K562 (cell line): Measurements from ENCODE around the gene RBMS1. TPM values are rescaled to one million over a fixed set of nuclear protein-coding genes. Genes with fewer than 3 reads are reported as not detected.

Experiments used
- ATAC-seq: fragments of 200-7000 bp; cut with Tn5 transposase; 3 replicates; pipeline ENCODE4 v1.9.1; 2020; ENCODE audit warnings: moderate library complexity
- BruUV-seq: library from RNA; stranded (reverse); fragments of 400-500 nt; replicated peaks from 2 replicates; lab custom pipeline; 2021; lab: Mats Ljungman, UMichigan
- CTCF ChIA-PET: fragments of 300-600 bp; formaldehyde crosslinking; extraction: SDS; loops from one replicate; lab custom pipeline; 2021; ENCODE audit warnings: low intra/inter-chr PET ratio; lab: Yijun Ruan, JAX
- POLR2A ChIA-PET: fragments of 300-600, 350-650 bp; sonication (Branson Sonifier 250); formaldehyde crosslinking; extraction: SDS; loops from one replicate; lab custom pipeline; 2021; ENCODE audit warnings: antibody characterized with exemption, inconsistent platforms; lab: Yijun Ruan, JAX
- DNase-seq, 4 experiments: peaks; one replicate each; pipeline versions ENCODE4 v3.0.0 to v3.0.0-alpha.2; 2011 to 2018; ENCODE audit warnings: low spot score in 3 of 4, mixed read lengths in 3 of 4; ENCODE audit errors: extremely low read depth in 1 of 4
- FAIRE-seq: peaks from 2 replicates; lab custom pipeline; 2011; peaks lifted over from hg19 to GRCh38; lab: Jason Lieb, UNC
- H2AFZ ChIP-seq: 2 replicates; pipeline ENCODE4 v1.6.0; 2011; ENCODE audit warnings: low read depth, low read length, control low read depth, inconsistent platforms
- H3K27ac ChIP-seq: fragments of 200-600 bp; 3 replicates; pipeline ENCODE4 v1.8.0; 2011; ENCODE audit warnings: low read depth, mild to moderate bottlenecking, control low read depth, inconsistent platforms, low read length, moderate library complexity, mixed read lengths; ENCODE audit errors: extremely low read depth
- H3K27me3 ChIP-seq, 2 experiments: fragments of 300-600 bp in 1 of 2; 2 replicates in 1 of 2; 3 replicates in 1 of 2; pipeline versions ENCODE4 v1.6.0 to v1.8.0; 2011; ENCODE audit warnings: inconsistent platforms in 2 of 2, low read length in 2 of 2, mild to moderate bottlenecking in 1 of 2, mixed read lengths in 1 of 2, moderate library complexity in 1 of 2; ENCODE audit not compliant: control insufficient read depth in 2 of 2, insufficient read depth in 2 of 2
- H3K36me3 ChIP-seq: fragments of 300-600 bp; 3 replicates; pipeline ENCODE4 v1.8.0; 2011; ENCODE audit warnings: mild to moderate bottlenecking, low read length, inconsistent platforms; ENCODE audit not compliant: control insufficient read depth, insufficient read depth
- H3K4me1 ChIP-seq, 2 experiments: fragments of 200-600 bp in 1 of 2; replicated peaks in 1 of 2; 2 replicates in 1 of 2; 3 replicates in 1 of 2; pipeline versions ENCODE4 v1.5.1 to v1.8.0; 2011; ENCODE audit warnings: inconsistent platforms in 2 of 2, low read length in 2 of 2, mild to moderate bottlenecking in 1 of 2, mixed read lengths in 1 of 2, moderate library complexity in 1 of 2; ENCODE audit not compliant: control insufficient read depth in 2 of 2, insufficient read depth in 2 of 2
- H3K4me2 ChIP-seq: 2 replicates; pipeline ENCODE4 v1.6.1; 2011; ENCODE audit warnings: low read length, control low read depth, inconsistent platforms, mixed read lengths; ENCODE audit not compliant: insufficient read depth
- H3K4me3 ChIP-seq: fragments of 200-600 bp; sonication (generic), shearing (Covaris generic); 2 replicates; pipeline ENCODE4 v1.5.1; 2016; ENCODE audit warnings: control low read depth, inconsistent platforms
- H3K79me2 ChIP-seq: fragments of 200-600 bp; 3 replicates; pipeline ENCODE4 v1.8.0; 2011; ENCODE audit warnings: low read length, inconsistent platforms; ENCODE audit not compliant: control insufficient read depth, insufficient read depth
- H3K9ac ChIP-seq, 2 experiments: 2 replicates each; pipeline versions ENCODE4 v1.6.0 to v1.6.1; 2011; ENCODE audit warnings: low read depth in 2 of 2, low read length in 2 of 2, control low read depth in 1 of 2, inconsistent platforms in 1 of 2, mild to moderate bottlenecking in 1 of 2, mixed read lengths in 1 of 2; ENCODE audit not compliant: insufficient read depth in 1 of 2
- H3K9me1 ChIP-seq: one replicate; pipeline ENCODE4 v1.6.0; 2011; ENCODE audit warnings: inconsistent platforms, mild to moderate bottlenecking, low read length, moderate library complexity; ENCODE audit not compliant: control insufficient read depth, insufficient read depth
- H3K9me3 ChIP-seq: replicated peaks from 2 replicates; pipeline ENCODE4 v1.5.1; 2011; ENCODE audit warnings: low read depth, low read length, inconsistent platforms; ENCODE audit not compliant: control insufficient read depth, insufficient read depth
- H4K20me1 ChIP-seq: replicated peaks from 2 replicates; pipeline ENCODE4 v1.6.1; 2011; ENCODE audit warnings: low read length, inconsistent platforms, mixed read lengths; ENCODE audit not compliant: control insufficient read depth, insufficient read depth
- HEY1 ChIP-seq: fragments of 250-450 bp; sonication (Bioruptor Pico); IDR thresholded peaks from 2 replicates; pipeline ENCODE4 v1.5.0; 2020; ENCODE audit warnings: mild to moderate bottlenecking, moderate library complexity, borderline replicate concordance
- MAFK ChIP-seq: IDR thresholded peaks from 2 replicates; pipeline ENCODE4 v1.6.1; 2011; ENCODE audit warnings: low read length, improper control_type of control experiment
- NONO ChIP-seq, 2 experiments: fragments of 200-400 bp in 1 of 2; fragments of 450-650 bp in 1 of 2; formaldehyde crosslinking in 1 of 2; IDR thresholded peaks; 2 replicates each; pipeline ENCODE4 v1.6.1; 2017; ENCODE audit warnings: low read depth in 2 of 2, mild to moderate bottlenecking in 2 of 2, moderate library complexity in 2 of 2, low read length in 1 of 2
- NRF1 ChIP-seq, 2 experiments: fragments of 450-650 bp; IDR thresholded peaks in 1 of 2; conservative IDR thresholded peaks in 1 of 2; 2 replicates each; pipeline ENCODE4 v1.6.1; 2014; ENCODE audit warnings: mild to moderate bottlenecking in 2 of 2
- PYGO2 ChIP-seq: fragments of 450-650 bp; IDR thresholded peaks from 2 replicates; pipeline ENCODE4 v1.6.1; 2016; ENCODE audit warnings: mild to moderate bottlenecking, missing genetic modification characterization, moderate library complexity, missing compliant biosample characterization
- USF2 ChIP-seq: sonication (generic); formaldehyde crosslinking; IDR thresholded peaks from 2 replicates; pipeline ENCODE4 v1.5.0; 2020; ENCODE audit warnings: missing genetic modification reagents
- WHSC1 ChIP-seq: IDR thresholded peaks from one replicate; pipeline ENCODE4 v1.6.1; 2012; ENCODE audit warnings: low read length, control low read depth, inconsistent platforms
- ZBTB40 ChIP-seq, 2 experiments: fragments of 450-650 bp in 1 of 2; sonication (generic) in 1 of 2; formaldehyde crosslinking in 1 of 2; IDR thresholded peaks; 2 replicates each; pipeline versions ENCODE4 v1.7.1 to v1.9.0; 2016 to 2022; ENCODE audit warnings: inconsistent platforms in 1 of 2, mild to moderate bottlenecking in 1 of 2, missing genetic modification reagents in 1 of 2
- ZNF174 ChIP-seq: fragments of 250-450 bp; sonication (Bioruptor Pico); IDR thresholded peaks from 2 replicates; pipeline ENCODE4 v1.4.0; 2020; ENCODE audit warnings: mild to moderate bottlenecking
- ZNF212 ChIP-seq: fragments of 450-650 bp; formaldehyde crosslinking; IDR thresholded peaks from 2 replicates; pipeline ENCODE4 v1.4.0; 2020; ENCODE audit warnings: mild to moderate bottlenecking
- ZNF280B ChIP-seq: fragments of 250-450 bp; sonication (Bioruptor Pico); IDR thresholded peaks from 2 replicates; pipeline ENCODE4 v1.5.1; 2021; ENCODE audit warnings: mild to moderate bottlenecking
- WGBS: fragments of 100-300 bp; shearing (Covaris generic); methylation state at CpG from one replicate; pipeline ENCODE4 v1.1.6; 2016; ENCODE audit warnings: low coverage, mixed read lengths; ENCODE audit not compliant: insufficient coverage; ENCODE audit errors: missing lambda C conversion rate; 5-methylcytosine and 5-hydroxymethylcytosine counted together
- in situ Hi-C: fragments of 300-500 bp; cut with MboI; formaldehyde crosslinking; loops from 4 replicates; pipeline ENCODE4 v1.15.0; 2018; ENCODE audit warnings: inconsistent platforms, mixed read lengths
- intact Hi-C: fragments of 100-400 bp; cut with micrococcal nuclease; formaldehyde crosslinking; loops from 2 replicates; pipeline ENCODE4 v1.14.2; 2022
- polyA plus RNA-seq, 8 experiments: library from polyadenylated mRNA; depleted of rRNA in 4 of 8; stranded (reverse) in 5 of 8; unstranded in 3 of 8; fragments of >200 nt; fragmentation: Nextera tagmentation in 2 of 8; fragmentation: Illumina TruSeq in 1 of 8; extraction: Ambion mirVana in 2 of 8; extraction: Trizol in 1 of 8; gene quantifications; 2 replicates each; pipeline versions ENCODE4 v1.2.1 to v1.2.3, GENCODE V29; 2011 to 2014; ENCODE audit warnings: inconsistent platforms in 1 of 8, missing spikeins in 1 of 8
- total RNA-seq, 7 experiments: library from RNA; depleted of rRNA in 6 of 7; stranded (reverse); fragments of >200 nt in 6 of 7; fragmentation: Illumina TruSeq in 2 of 7; extraction: Trizol in 2 of 7; gene quantifications; 2 replicates each; pipeline versions ENCODE4 v1.2.1 to v1.2.3, GENCODE V29; 2011 to 2021; ENCODE audit warnings: low replicate concordance in 1 of 7

The RBMS1 gene
- total and polyA plus RNA-seq, 9 of the 15 experiments (the other 6 are each of a cell fraction or from before 2014, with no cell fraction given) = 0.04 to 0.31 (median 0.09) TPM; not detected in 6

GRCh38 chr2:160426604-160427003 is 67.0 kb downstream of the RBMS1 start:
- H3K27ac ChIP-seq = no peak overlapping the region
- DNase-seq = no peak
- no peaks in the 10 kb centered on the region for H4K20me1 ChIP-seq
- FAIRE-seq = no peak
- H3K4me3 ChIP-seq = no peak overlapping the region
- ChIA-PET POLR2A (no interaction called here), CTCF (no interaction called here)
- no peak overlapping the region for H3K9ac ChIP-seq
- BruUV-seq = no TSS peak
- H3K9me1 ChIP-seq = no peaks in the 10 kb centered on the region
- no peaks in the 10 kb centered on the region for H3K27me3 ChIP-seq
- no peaks in the 10 kb centered on the region for H3K36me3 ChIP-seq
- no peaks in the 10 kb centered on the region for H3K4me1 ChIP-seq
- no peaks in the 10 kb centered on the region for H3K79me2 ChIP-seq
- no peaks in the 10 kb centered on the region for H3K9me3 ChIP-seq
- H3K4me2 ChIP-seq = no peak overlapping the region
- ATAC-seq = no peak
- intact Hi-C loops = loop anchor here (5.0 kb wide), 1 partner anchor 546 kb away; no protein-coding TSS in a partner anchor
- in situ Hi-C loops = no loop called here
- WGBS = 3% methylated on average over 5 of the region's 5 CpGs
- H2AFZ ChIP-seq = no peak overlapping the region
- TF ChIP-seq HEY1 (CRISPR knock-in tag) (no peak), NRF1 (conservative IDR thresholded peaks at IDR 0.05 in 1 of 2, IDR thresholded peaks at IDR 0.05 in 1 of 2) (no peak), PYGO2 (tag) (no peak), NONO (IDR thresholded peaks at IDR 0.05; ENCODE audit: low read depth in 2 of 2, low read length in 1 of 2) (no peak), MAFK (no peak), ZBTB40 (IDR thresholded peaks at IDR 0.05) (no peak), ZBTB40 (CRISPR knock-in tag; IDR thresholded peaks at IDR 0.05) (no peak), ZNF280B (no peak), ZNF174 (CRISPR knock-in tag) (no peak), USF2 (no peak), ZNF212 (no peak), WHSC1 (no peak)
